Common myeloid progenitor, CD34-positive (primary cell): ENCODE results near the gene CD7.

Source experiments
- CTCF ChIA-PET: fragments of 350-600 bp; sonication (Branson Sonifier 250); formaldehyde crosslinking; loops from one replicate; lab custom pipeline; 2021; ENCODE audit warnings: antibody characterized with exemption; lab: Charles Lee
- POLR2A ChIA-PET: fragments of 350-600 bp; sonication (Branson Sonifier 250); formaldehyde crosslinking; loops from one replicate; lab custom pipeline; 2021; ENCODE audit warnings: antibody characterized with exemption; lab: Charles Lee
- DNase-seq, 3 donors: peaks; one replicate each; pipeline versions ENCODE4 v3.0.0 to v3.0.0-alpha.2; 2013
- H3K27ac ChIP-seq, 2 experiments: 1 replicate in 1 of 2; 2 replicates in 1 of 2; pipeline ENCODE4 v1.7.0; 2013; ENCODE audit warnings: inconsistent platforms in 2 of 2, low read length in 2 of 2, mild to moderate bottlenecking in 2 of 2, low read depth in 1 of 2, moderate library complexity in 1 of 2; ENCODE audit not compliant: severe bottlenecking in 2 of 2, insufficient read depth in 1 of 2, poor library complexity in 1 of 2
- H3K27me3 ChIP-seq, 5 experiments: replicated peaks in 2 of 5; 1 replicate in 3 of 5; 2 replicates in 2 of 5; pipeline versions ENCODE4 v1.6.1 to v1.7.0; 2013; ENCODE audit warnings: low read length in 4 of 5, mild to moderate bottlenecking in 2 of 5, moderate library complexity in 2 of 5, inconsistent platforms in 1 of 5; ENCODE audit not compliant: insufficient read depth in 5 of 5, control insufficient read depth in 4 of 5
- H3K36me3 ChIP-seq, 4 experiments: 1 replicate in 2 of 4; 2 replicates in 2 of 4; pipeline versions ENCODE4 v1.6.1 to v1.7.0; 2013; ENCODE audit warnings: low read length in 3 of 4, control low read depth in 1 of 4, mild to moderate bottlenecking in 1 of 4; ENCODE audit not compliant: control insufficient read depth in 4 of 4, insufficient read depth in 4 of 4
- H3K4me1 ChIP-seq, 4 experiments: 1 replicate in 3 of 4; 2 replicates in 1 of 4; pipeline versions ENCODE4 v1.6.1 to v1.7.1; 2013; ENCODE audit warnings: low read length in 3 of 4, mild to moderate bottlenecking in 3 of 4, control low read depth in 1 of 4, inconsistent platforms in 1 of 4, moderate library complexity in 1 of 4; ENCODE audit not compliant: control insufficient read depth in 4 of 4, insufficient read depth in 4 of 4; ENCODE audit errors: control extremely low read depth in 1 of 4
- H3K4me3 ChIP-seq, 7 experiments: 1 replicate in 4 of 7; 2 replicates in 3 of 7; pipeline versions ENCODE4 v1.5.1 to v1.7.0; 2013; ENCODE audit warnings: mild to moderate bottlenecking in 7 of 7, low read length in 6 of 7, moderate library complexity in 6 of 7, inconsistent platforms in 2 of 7, low read depth in 2 of 7, control low read depth in 1 of 7; ENCODE audit not compliant: insufficient read depth in 4 of 7, control insufficient read depth in 1 of 7; ENCODE audit errors: extremely low read depth in 1 of 7
- H3K9me3 ChIP-seq, 5 experiments: 1 replicate in 4 of 5; 2 replicates in 1 of 5; pipeline versions ENCODE4 v1.6.1 to v1.7.1; 2013; ENCODE audit warnings: low read length in 4 of 5, mild to moderate bottlenecking in 2 of 5, inconsistent platforms in 1 of 5, low read depth in 1 of 5, moderate library complexity in 1 of 5; ENCODE audit not compliant: control insufficient read depth in 4 of 5, insufficient read depth in 2 of 5; ENCODE audit errors: control extremely low read depth in 1 of 5
- WGBS: methylation state at CpG from one replicate; pipeline ENCODE4 v1.1.5; 2013; ENCODE audit not compliant: insufficient coverage; 5-methylcytosine and 5-hydroxymethylcytosine counted together

CD7 gene

GRCh38 chr17:82351713-82352488 lies 34.5 kb upstream of the CD7 start:
- POLR2A ChIA-PET, result no interaction called here
- WGBS, result 45% methylated on average over 24 of the region's 26 CpGs
- no peak overlapping the region for H3K4me3 ChIP-seq
- H3K36me3 ChIP-seq, result no peaks in the 10 kb centered on the region
- H3K4me1 ChIP-seq, result peaks cover 0 to 17% (median 7%) of the 10 kb centered on the region in 4 experiments
- H3K27me3 ChIP-seq, result peaks cover 0 to 5% (median 0%) of the 10 kb centered on the region in 5 experiments
- CTCF ChIA-PET, result interaction anchor here (0.7 to 4.4 kb wide), 29 partner anchors 9 to 202 kb away, joined by 3 to 22 read pairs (median 4); partner anchors contain the start of genes HEXD and OGFOD3
- peak; percentile 89 to 96 (median 92) for DNase-seq
- no peaks in the 10 kb centered on the region for H3K9me3 ChIP-seq
- H3K27ac ChIP-seq, result no peak overlapping the region

DNA sequence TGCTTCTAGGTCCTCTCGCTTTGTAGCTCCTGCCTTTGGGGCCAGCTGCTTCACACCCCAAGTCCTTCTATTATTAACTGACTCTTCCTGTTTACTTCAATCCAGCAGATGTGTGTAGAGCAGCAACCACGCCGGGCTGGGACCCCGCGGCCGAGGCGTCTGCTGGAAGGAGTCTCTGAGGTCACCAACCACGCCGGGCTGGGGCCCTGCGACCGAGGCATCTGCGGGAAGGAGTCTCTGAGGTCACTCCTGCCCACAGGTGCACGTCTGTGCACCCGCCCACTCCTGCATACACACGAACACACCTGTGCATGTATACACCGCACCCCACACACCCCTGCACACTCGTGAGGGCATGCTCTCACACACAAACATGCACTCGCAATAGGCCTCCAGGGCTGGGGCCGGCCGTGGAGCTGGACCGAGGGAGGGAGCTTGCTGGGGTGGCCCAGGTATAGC lies 33.9 kb upstream of the CD7 start:
- POLR2A ChIA-PET, result no interaction called here

GRCh38 chr17:82350182-82351030 lies 33.0 kb upstream of the CD7 start:
- WGBS, result 83% methylated on average over 25 of the region's 28 CpGs

More for the DNA sequence above, 33.9 kb upstream of the CD7 start:
- no peaks in the 10 kb centered on the region for H3K36me3 ChIP-seq
- CTCF ChIA-PET, result interaction anchor here (0.6 to 4.4 kb wide), 19 partner anchors 9 to 202 kb away, joined by 3 to 22 read pairs (median 4); partner anchors contain the start of genes HEXD and OGFOD3
- no peaks in the 10 kb centered on the region for H3K9me3 ChIP-seq
- H3K4me3 ChIP-seq, result no peak overlapping the region
- peaks cover 0 to 23% (median 12%) of the 10 kb centered on the region in 4 experiments for H3K4me1 ChIP-seq
- H3K27ac ChIP-seq, result no peak overlapping the region
- WGBS, result 48% methylated on average over 15 of the region's 21 CpGs
- peaks cover 0 to 4% (median 0%) of the 10 kb centered on the region in 5 experiments for H3K27me3 ChIP-seq
- DNase-seq, result peak in 1 of 3 donors; percentile 11

DNA sequence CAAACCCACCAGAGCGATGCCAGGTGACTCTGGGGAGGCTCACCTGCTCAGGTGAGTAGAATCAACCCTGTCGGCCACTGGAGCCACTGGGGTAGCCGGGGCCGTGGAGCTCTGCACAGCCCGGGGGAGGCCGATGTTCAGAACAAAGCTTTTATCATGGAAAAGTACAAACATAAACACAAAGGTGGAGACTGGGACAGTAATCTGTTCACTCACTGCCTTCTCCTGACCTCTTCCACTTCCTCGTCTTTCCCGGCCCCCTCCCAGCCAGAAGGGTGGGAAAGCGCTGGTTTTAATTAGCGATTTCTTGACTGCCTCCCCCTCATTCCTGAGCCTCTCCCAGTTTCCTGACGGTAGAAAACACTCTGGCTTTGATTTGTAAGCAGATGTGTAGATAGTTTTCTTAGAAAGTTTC lies 31.9 kb upstream of the CD7 start:
- ChIA-PET CTCF (interaction anchor here (0.8 to 4.4 kb wide), 13 partner anchors 16 to 106 kb away, joined by 3 to 22 read pairs (median 3); partner anchors contain the start of genes CD7, HEXD, OGFOD3 and SECTM1), POLR2A (no interaction called here)
- Histone ChIP-seq H3K4me1 (peaks cover 0 to 23% (median 13%) of the 10 kb centered on the region in 4 experiments), H3K27ac (no peak overlapping the region), H3K36me3 (no peaks in the 10 kb centered on the region), H3K4me3 (no peak overlapping the region), H3K27me3 (no peaks in the 10 kb centered on the region), H3K9me3 (no peaks in the 10 kb centered on the region)
- WGBS, result 95% methylated on average over 9 of the region's 11 CpGs
- DNase-seq, result no peak

More at GRCh38 chr17:82350182-82351030, 33.0 kb upstream of the CD7 start:
- ChIA-PET POLR2A (no interaction called here), CTCF (interaction anchor here (0.6 to 4.4 kb wide), 25 partner anchors 8 to 203 kb away, joined by 3 to 22 read pairs (median 4); partner anchors contain the start of genes HEXD, OGFOD3 and SECTM1)
- no peaks in the 10 kb centered on the region for H3K36me3 ChIP-seq
- peak in 2 of 3 donors; percentile 59 to 62 for DNase-seq
- H3K27ac ChIP-seq, result no peak overlapping the region
- no peaks in the 10 kb centered on the region for H3K27me3 ChIP-seq
- H3K9me3 ChIP-seq, result no peaks in the 10 kb centered on the region
- H3K4me3 ChIP-seq, result no peak overlapping the region
- peaks cover 0 to 23% (median 13%) of the 10 kb centered on the region in 4 experiments for H3K4me1 ChIP-seq

DNA sequence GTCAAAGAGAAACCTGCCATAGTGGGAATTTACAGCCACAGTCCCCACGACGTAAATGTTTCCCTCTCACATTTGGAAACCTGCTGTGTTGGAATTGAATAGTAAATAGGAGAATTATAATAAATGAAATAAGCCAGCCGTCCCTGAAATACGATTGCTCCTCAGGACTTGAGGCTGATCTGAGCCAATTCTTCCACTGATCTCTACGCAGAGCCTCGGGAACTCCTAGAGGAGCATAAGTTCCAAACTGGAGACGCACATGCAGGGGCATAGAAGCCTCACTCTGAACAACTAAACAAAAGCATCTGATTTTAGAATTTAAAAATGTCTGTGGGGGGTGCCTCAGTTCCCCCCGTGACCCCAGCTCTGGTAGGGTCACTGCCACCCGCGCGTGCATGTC lies 31.5 kb upstream of the CD7 start:
- DNase-seq, result no peak
- peaks cover 0 to 23% (median 13%) of the 10 kb centered on the region in 4 experiments for H3K4me1 ChIP-seq
- ChIA-PET POLR2A (no interaction called here), CTCF (interaction anchor here (0.8 to 4.4 kb wide), 8 partner anchors 22 to 96 kb away, joined by 3 to 22 read pairs (median 4); partner anchors contain the start of genes CD7, HEXD and OGFOD3)
- H3K27me3 ChIP-seq, result no peaks in the 10 kb centered on the region
- H3K4me3 ChIP-seq, result no peak overlapping the region
- 93% methylated on average over 7 of the region's 11 CpGs for WGBS
- no peak overlapping the region for H3K27ac ChIP-seq
- no peaks in the 10 kb centered on the region for H3K9me3 ChIP-seq
- H3K36me3 ChIP-seq, result no peaks in the 10 kb centered on the region

DNA sequence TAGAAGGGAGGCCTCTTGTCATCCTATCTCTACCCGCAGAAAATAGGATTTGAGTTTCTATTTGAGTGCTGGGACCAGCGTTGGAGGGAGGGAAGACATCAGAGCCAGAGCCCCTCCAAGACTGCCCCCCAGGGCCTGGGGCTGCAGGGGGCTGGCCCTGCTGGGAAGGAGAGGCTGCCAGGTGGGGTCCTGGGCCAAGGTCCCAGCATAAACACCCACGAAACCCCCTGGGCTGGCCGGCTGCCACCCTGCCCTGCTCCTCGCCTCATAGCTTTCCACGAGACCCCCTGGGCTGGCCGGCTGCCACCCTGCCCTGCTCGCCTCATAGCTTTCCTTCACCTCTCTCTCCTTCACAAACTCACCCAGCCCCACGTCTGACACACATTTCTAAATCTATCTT lies 31.0 kb upstream of the CD7 start:
- CTCF ChIA-PET, result interaction anchor here (0.8 to 1.1 kb wide), 2 partner anchors 22 to 47 kb away, joined by 4 read pairs; no protein-coding TSS in a partner anchor

More for the DNA sequence above, 31.0 kb upstream of the CD7 start:
- POLR2A ChIA-PET, result no interaction called here
- Histone ChIP-seq H3K27ac (no peak overlapping the region), H3K4me3 (no peak overlapping the region), H3K27me3 (no peaks in the 10 kb centered on the region), H3K36me3 (no peaks in the 10 kb centered on the region), H3K9me3 (no peaks in the 10 kb centered on the region), H3K4me1 (peaks cover 0 to 23% (median 13%) of the 10 kb centered on the region in 4 experiments)
- WGBS, result 92% methylated on average over 8 of the region's 9 CpGs
- no peak for DNase-seq
